ENCODE measurements around the gene PMEPA1. TPM values are rescaled to one million over a fixed set of nuclear protein-coding genes. Genes with fewer than 3 reads are reported as not detected.

PMEPA1 gene
- total RNA-seq, 4 donors from 2014 or later, result 9.6 to 47.5 (median 18.9) TPM

DNA sequence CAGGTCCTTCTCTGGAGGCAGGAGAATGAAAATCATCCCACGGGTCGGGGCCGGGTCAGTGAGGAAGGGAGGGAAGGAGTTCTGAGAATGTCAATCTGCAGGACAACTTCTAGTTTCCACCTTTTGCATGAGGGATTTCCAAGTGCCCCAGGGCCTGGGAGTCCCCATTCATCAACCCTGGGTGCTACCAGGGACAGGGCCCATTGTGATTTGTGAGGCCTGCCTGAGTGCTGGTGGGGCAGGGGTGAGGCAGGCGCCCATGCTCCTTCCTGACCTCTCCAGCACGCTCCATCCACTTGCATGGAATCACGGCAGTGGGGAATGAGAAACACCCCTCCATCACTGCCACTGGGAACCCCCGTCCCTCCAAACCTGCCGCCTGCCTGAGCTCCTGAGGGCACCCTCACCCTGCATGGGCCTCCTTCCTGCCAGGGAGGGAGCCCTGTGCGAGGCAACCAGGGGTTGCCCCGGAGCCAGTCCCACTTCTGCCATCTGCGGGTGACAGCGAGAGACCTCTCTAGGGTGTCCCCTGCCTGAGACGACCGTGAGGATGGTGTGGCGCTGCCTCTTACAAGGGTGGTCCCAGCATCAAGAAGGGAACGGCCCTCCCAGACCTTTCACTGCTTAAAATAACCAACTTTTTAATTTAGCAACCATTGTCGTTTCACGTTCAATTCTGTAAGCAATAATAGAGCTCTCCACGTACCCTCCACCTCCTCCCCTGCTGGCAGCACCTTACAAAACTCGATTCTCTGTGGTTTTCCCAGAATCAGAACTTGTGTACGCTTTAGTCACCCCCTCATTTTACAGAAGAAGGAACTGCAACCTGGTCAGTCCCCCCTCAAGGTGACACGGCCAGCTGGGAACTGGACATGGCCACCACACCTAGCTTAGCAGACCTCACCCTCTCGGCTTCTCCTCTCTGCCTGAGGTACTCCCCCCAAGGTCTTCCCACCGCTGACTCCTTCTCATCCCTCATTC is 28.6 kb downstream of the PMEPA1 start:
- H3K36me3 ChIP-seq, result no peaks in the 10 kb centered on the region
- H3K27ac ChIP-seq, result peak overlapping the region in 3 of 4 donors; percentile 61 to 78 (median 73)
- no peaks in the 10 kb centered on the region for H3K27me3 ChIP-seq
- TF ChIP-seq EP300 (IDR thresholded peaks at IDR 0.05) (no peak), POLR2AphosphoS5 (IDR thresholded peaks at IDR 0.05) (no peak), POLR2A (IDR thresholded peaks at IDR 0.05) (no peak)
- TF ChIP-seq, protein P1, sequence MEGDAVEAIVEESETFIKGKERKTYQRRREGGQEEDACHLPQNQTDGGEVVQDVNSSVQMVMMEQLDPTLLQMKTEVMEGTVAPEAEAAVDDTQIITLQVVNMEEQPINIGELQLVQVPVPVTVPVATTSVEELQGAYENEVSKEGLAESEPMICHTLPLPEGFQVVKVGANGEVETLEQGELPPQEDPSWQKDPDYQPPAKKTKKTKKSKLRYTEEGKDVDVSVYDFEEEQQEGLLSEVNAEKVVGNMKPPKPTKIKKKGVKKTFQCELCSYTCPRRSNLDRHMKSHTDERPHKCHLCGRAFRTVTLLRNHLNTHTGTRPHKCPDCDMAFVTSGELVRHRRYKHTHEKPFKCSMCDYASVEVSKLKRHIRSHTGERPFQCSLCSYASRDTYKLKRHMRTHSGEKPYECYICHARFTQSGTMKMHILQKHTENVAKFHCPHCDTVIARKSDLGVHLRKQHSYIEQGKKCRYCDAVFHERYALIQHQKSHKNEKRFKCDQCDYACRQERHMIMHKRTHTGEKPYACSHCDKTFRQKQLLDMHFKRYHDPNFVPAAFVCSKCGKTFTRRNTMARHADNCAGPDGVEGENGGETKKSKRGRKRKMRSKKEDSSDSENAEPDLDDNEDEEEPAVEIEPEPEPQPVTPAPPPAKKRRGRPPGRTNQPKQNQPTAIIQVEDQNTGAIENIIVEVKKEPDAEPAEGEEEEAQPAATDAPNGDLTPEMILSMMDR (IDR thresholded peaks at IDR 0.05), result no peak
- peaks cover 0 to 79% (median 32%) of the 10 kb centered on the region in 3 donors for H3K4me1 ChIP-seq
- no peaks in the 10 kb centered on the region for H3K9me3 ChIP-seq
- no peak overlapping the region for H3K4me3 ChIP-seq
- ATAC-seq, result no peak
- 60 to 66% methylated on average over 5 to 8 of the region's 24 CpGs for whole genome bisulfite sequencing, 2 donors (ENCODE audit: low coverage in 1 of 2)

DNA sequence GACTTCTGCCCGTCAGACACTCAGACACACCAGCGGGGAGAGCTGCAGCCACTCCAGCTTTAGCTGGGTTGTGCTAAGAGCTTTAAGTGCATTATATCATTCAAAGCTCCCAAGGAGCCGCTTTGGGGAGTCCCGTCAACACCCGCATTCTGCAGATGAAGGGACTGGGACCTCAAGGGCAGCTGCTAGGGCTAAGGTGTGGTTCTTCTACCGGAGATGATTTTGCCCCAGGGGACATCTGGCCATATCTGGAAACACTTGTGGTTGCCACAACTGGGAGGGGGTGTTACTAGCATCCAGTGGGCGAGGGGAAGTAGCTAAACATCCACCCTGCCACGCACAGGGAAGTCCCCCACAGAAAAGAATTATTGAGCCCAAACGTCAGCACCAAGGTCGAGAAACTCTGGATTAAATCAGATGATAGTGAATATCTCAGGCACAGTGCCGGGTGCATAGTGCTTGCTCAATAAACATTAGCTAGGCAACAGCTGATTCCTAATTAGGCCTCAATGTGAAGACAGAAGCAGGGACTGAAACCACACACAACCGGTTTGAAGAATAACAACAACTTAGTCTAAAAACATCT is 29.6 kb downstream of the PMEPA1 start:
- WGBS, 2 donors (ENCODE audit: low coverage in 1 of 2), result 33 to 52% methylated on average over 5 to 7 of the region's 12 CpGs

DNA sequence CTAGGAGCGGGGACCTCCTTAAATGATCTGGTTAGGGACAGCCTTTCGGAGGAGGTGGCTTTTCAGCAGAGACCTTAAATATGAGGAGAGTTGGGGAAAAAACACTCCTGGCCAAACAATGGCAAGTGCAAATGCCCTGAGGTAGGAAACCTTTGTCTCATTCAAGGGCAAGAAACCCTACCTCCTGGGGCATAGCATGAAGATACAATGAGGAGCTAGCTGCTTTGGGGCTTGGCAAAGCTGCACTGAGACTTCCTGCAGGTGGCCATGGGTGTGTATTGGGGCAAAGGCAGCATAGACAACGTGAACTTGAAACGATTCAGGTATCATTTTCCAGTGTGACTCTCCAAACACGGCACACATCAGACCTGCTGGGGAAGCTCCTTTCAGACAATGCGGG is 30.7 kb downstream of the PMEPA1 start:
- H3K27ac ChIP-seq, result no peak overlapping the region
- TF ChIP-seq POLR2AphosphoS5 (IDR thresholded peaks at IDR 0.05) (no peak), POLR2A (IDR thresholded peaks at IDR 0.05) (no peak), EP300 (IDR thresholded peaks at IDR 0.05) (no peak)
- TF ChIP-seq, protein P1 (IDR thresholded peaks at IDR 0.05), result no peak
- H3K9me3 ChIP-seq, result no peaks in the 10 kb centered on the region
- H3K27me3 ChIP-seq, result no peaks in the 10 kb centered on the region
- no peak overlapping the region for H3K4me3 ChIP-seq
- no peaks in the 10 kb centered on the region for H3K36me3 ChIP-seq
- no peak for ATAC-seq
- H3K4me1 ChIP-seq, result peaks cover 0 to 71% (median 17%) of the 10 kb centered on the region in 3 donors
- 77 to 80% methylated on average over 1 to 5 of the region's 6 CpGs for WGBS, 2 donors (ENCODE audit: low coverage in 1 of 2)

More for the DNA sequence above, 29.6 kb downstream of the PMEPA1 start:
- peaks cover 0 to 79% (median 25%) of the 10 kb centered on the region in 3 donors for H3K4me1 ChIP-seq
- ATAC-seq, result no peak
- H3K27me3 ChIP-seq, result no peaks in the 10 kb centered on the region
- TF ChIP-seq POLR2AphosphoS5 (IDR thresholded peaks at IDR 0.05) (no peak), EP300 (IDR thresholded peaks at IDR 0.05) (no peak), POLR2A (IDR thresholded peaks at IDR 0.05) (no peak)
- TF ChIP-seq, protein P1 (IDR thresholded peaks at IDR 0.05), result no peak
- H3K4me3 ChIP-seq, result no peak overlapping the region
- peak overlapping the region in 2 of 4 donors; percentile 73 to 78 for H3K27ac ChIP-seq
- no peaks in the 10 kb centered on the region for H3K36me3 ChIP-seq
- H3K9me3 ChIP-seq, result no peaks in the 10 kb centered on the region

DNA sequence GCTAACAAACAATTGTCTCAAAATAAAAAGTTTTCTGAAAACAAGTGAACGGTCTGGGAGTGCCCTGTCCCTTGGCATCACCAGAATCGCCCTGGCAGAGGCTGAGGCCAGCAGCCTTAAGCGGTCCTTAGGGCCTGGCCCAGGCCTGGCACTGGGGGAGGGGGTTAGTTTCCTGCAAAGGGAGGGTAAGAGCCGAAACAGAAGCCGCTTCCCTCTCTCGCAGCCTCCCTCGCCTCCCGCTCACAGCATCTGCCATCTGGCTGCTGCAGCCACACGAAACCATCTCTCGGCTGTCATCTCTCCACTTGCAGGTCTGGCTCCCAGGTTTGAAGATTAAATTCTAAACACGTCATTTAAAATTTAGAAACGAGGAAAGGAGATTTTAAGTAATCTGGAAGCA is 31.5 kb downstream of the PMEPA1 start:
- TF ChIP-seq POLR2AphosphoS5 (IDR thresholded peaks at IDR 0.05), result no peak
- TF ChIP-seq, protein P1 (IDR thresholded peaks at IDR 0.05), result no peak
- TF ChIP-seq EP300 (IDR thresholded peaks at IDR 0.05), result no peak
- TF ChIP-seq POLR2A (IDR thresholded peaks at IDR 0.05), result no peak
- WGBS, 2 donors (ENCODE audit: low coverage in 1 of 2), result 30 to 62% methylated on average over 1 to 6 of the region's 12 CpGs
- no peaks in the 10 kb centered on the region for H3K27me3 ChIP-seq
- H3K4me1 ChIP-seq, result peaks cover 0 to 68% (median 11%) of the 10 kb centered on the region in 3 donors
- no peak for ATAC-seq
- no peaks in the 10 kb centered on the region for H3K9me3 ChIP-seq
- no peak overlapping the region for H3K27ac ChIP-seq
- H3K4me3 ChIP-seq, result no peak overlapping the region
- no peaks in the 10 kb centered on the region for H3K36me3 ChIP-seq
